OCI-LY1 (cell line): Measurements from ENCODE around the gene TMTC4.

Source experiments
- H2AFZ ChIP-seq: fragments of 200-600 bp; sonication (generic), shearing (Covaris generic); 2 replicates; pipeline ENCODE4 v1.6.0; 2014; ENCODE audit warnings: antibody characterized with exemption, mild to moderate bottlenecking, low read length
- H3F3A ChIP-seq: fragments of 200-600 bp; sonication (generic), shearing (Covaris generic); 2 replicates; pipeline ENCODE4 v1.6.0; 2014; ENCODE audit warnings: mild to moderate bottlenecking, antibody characterized with exemption, low read length, moderate library complexity; ENCODE audit not compliant: insufficient read depth
- H3K27ac ChIP-seq: fragments of 200-600 bp; sonication (generic); 2 replicates; pipeline ENCODE4 v1.5.1; 2014; ENCODE audit warnings: low read length, mixed run types, mild to moderate bottlenecking, low read depth; ENCODE audit not compliant: poor library complexity, severe bottlenecking
- H3K27me3 ChIP-seq: fragments of 200-600 bp; sonication (generic); 2 replicates; pipeline ENCODE4 v1.6.0; 2014; ENCODE audit warnings: antibody characterized with exemption, mild to moderate bottlenecking, low read length, moderate library complexity; ENCODE audit not compliant: insufficient read depth
- H3K36me3 ChIP-seq: fragments of 200-600 bp; sonication (generic); 2 replicates; pipeline ENCODE4 v1.6.1; 2014; ENCODE audit warnings: mild to moderate bottlenecking, antibody characterized with exemption, low read length, moderate library complexity, mixed read lengths; ENCODE audit not compliant: insufficient read depth
- H3K4me1 ChIP-seq: fragments of 200-600 bp; sonication (generic); 2 replicates; pipeline ENCODE4 v1.5.1; 2014; ENCODE audit warnings: mild to moderate bottlenecking, low read length, moderate library complexity; ENCODE audit not compliant: insufficient read depth, severe bottlenecking
- H3K4me2 ChIP-seq: fragments of 200-600 bp; sonication (generic), shearing (Covaris generic); 2 replicates; pipeline ENCODE4 v1.6.1; 2014; ENCODE audit warnings: low read length
- H3K4me3 ChIP-seq: fragments of 200-600 bp; sonication (generic); 2 replicates; pipeline ENCODE4 v1.5.1; 2014; ENCODE audit warnings: low read length, low read depth, mild to moderate bottlenecking, mixed read lengths; ENCODE audit not compliant: poor library complexity, severe bottlenecking
- H3K79me2 ChIP-seq: fragments of 200-600 bp; shearing (Covaris generic); 2 replicates; pipeline ENCODE4 v1.6.1; 2016; ENCODE audit warnings: mixed run types, low read length, mixed read lengths; ENCODE audit not compliant: insufficient read depth
- H3K9ac ChIP-seq: fragments of 200-600 bp; sonication (generic), shearing (Covaris generic); 2 replicates; pipeline ENCODE4 v1.6.1; 2014; ENCODE audit warnings: mild to moderate bottlenecking, low read length, mixed read lengths
- H3K9me2 ChIP-seq: fragments of 200-600 bp; sonication (generic), shearing (Covaris generic); 2 replicates; pipeline ENCODE4 v1.6.1; 2014; ENCODE audit warnings: low read depth, mild to moderate bottlenecking, low read length, mixed read lengths
- H3K9me3 ChIP-seq: fragments of 200-600 bp; shearing (Covaris generic); 2 replicates; pipeline ENCODE4 v1.6.1; 2014; ENCODE audit warnings: low read length, mixed read lengths
- H4K20me1 ChIP-seq: fragments of 200-600 bp; sonication (generic), shearing (Covaris generic); 2 replicates; pipeline ENCODE4 v1.6.0; 2016; ENCODE audit warnings: mild to moderate bottlenecking, low read length; ENCODE audit not compliant: insufficient read depth
- EZH2 ChIP-seq: fragments of 200-600 bp; sonication (generic), shearing (Covaris generic); IDR thresholded peaks from 2 replicates; pipeline ENCODE4 v1.8.0; 2017; ENCODE audit warnings: borderline replicate concordance, mixed run types, mild to moderate bottlenecking, antibody characterized with exemption, low read length, moderate library complexity, mixed read lengths
- TF ChIP-seq, protein P1 (sequence below): fragments of 200-600 bp; sonication (generic), shearing (Covaris generic); IDR thresholded peaks from 2 replicates; pipeline ENCODE4 v1.5.1; 2017; ENCODE audit warnings: mild to moderate bottlenecking, antibody characterized with exemption, low read length, moderate library complexity, mixed read lengths

The TMTC4 gene

DNA sequence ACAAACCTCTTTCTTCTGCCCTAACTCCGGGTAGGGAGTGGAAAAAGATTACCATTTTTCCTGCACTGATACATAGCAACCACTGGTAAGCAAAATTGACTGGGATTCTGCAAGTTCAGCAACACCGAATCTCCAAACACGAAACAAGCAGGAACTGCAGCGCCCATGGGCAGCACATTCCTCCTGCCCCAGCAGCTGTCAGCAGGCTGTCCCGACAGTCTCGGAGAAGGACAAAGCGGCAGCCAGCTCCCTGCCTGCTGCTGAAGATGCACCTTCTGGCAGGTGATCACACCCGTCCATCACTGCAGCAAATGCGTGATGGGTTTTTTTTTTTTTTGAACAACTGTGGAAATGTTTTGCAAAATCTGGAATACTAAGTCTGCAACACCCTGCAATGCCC is 6.7 kb downstream of the TMTC4 start:
- Histone ChIP-seq H3K9me2 (no peaks in the 10 kb centered on the region), H3K36me3 (peaks cover 73% of the 10 kb centered on the region), H3K4me2 (no peak overlapping the region), H3F3A (no peaks in the 10 kb centered on the region), H3K27ac (no peak overlapping the region), H3K79me2 (no peaks in the 10 kb centered on the region), H3K9ac (no peak overlapping the region), H3K4me3 (no peak overlapping the region), H4K20me1 (no peaks in the 10 kb centered on the region), H3K9me3 (no peaks in the 10 kb centered on the region), H2AFZ (no peak overlapping the region), H3K27me3 (no peaks in the 10 kb centered on the region), H3K4me1 (peaks cover 20% of the 10 kb centered on the region)
- no peak for TF ChIP-seq EZH2
- TF ChIP-seq, protein P1, sequence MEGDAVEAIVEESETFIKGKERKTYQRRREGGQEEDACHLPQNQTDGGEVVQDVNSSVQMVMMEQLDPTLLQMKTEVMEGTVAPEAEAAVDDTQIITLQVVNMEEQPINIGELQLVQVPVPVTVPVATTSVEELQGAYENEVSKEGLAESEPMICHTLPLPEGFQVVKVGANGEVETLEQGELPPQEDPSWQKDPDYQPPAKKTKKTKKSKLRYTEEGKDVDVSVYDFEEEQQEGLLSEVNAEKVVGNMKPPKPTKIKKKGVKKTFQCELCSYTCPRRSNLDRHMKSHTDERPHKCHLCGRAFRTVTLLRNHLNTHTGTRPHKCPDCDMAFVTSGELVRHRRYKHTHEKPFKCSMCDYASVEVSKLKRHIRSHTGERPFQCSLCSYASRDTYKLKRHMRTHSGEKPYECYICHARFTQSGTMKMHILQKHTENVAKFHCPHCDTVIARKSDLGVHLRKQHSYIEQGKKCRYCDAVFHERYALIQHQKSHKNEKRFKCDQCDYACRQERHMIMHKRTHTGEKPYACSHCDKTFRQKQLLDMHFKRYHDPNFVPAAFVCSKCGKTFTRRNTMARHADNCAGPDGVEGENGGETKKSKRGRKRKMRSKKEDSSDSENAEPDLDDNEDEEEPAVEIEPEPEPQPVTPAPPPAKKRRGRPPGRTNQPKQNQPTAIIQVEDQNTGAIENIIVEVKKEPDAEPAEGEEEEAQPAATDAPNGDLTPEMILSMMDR: no peak

DNA sequence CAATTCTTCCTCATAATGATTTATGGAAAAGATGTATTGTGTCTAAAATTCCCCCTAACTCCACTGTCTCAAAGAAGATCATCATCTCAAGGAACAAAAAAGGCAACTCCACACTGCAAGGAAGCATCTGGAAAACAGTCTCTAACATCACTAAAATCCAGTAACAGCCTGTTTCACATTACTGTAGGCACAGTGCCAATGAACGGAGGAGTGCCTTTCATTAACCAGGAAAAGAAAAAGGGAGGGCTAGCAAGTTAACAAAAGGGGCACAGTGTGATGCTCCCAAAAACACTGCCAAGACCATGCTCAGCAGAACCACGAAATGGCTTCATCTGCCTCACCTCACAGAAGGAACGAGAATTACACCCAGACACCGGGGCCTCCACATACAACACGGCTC is 8.5 kb downstream of the TMTC4 start:
- TF ChIP-seq, protein P1: no peak
- no peak for TF ChIP-seq EZH2
- H3K27ac ChIP-seq: peak overlapping the region; percentile 47
- H3K36me3 ChIP-seq: peaks cover 88% of the 10 kb centered on the region

DNA sequence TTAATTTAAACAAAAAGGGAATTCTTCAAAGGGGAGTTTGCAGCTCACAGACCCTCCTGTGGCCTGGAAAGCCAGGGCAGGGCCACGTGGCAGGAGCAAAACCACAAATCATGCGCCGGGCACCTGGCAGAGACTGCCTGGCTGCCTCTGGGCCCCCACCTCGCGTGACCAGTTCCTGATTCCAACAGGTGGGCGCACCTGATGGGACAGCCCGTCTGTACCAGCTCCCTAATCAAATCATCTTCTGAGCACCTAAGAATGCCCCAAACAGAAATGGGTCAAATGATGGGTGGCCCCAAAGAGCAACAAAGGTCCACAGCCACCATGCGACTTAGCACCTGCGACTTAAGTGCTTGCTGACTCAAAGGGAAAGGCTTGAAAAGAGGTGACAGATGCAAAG is 9.2 kb downstream of the TMTC4 start:
- Histone ChIP-seq H3K9ac (no peak overlapping the region; the same call in 1 of the 2 replicates), H3K4me3 (no peak overlapping the region), H3K9me3 (no peaks in the 10 kb centered on the region), H3K27ac (peak overlapping the region; percentile 47), H3K27me3 (no peaks in the 10 kb centered on the region), H3K79me2 (no peaks in the 10 kb centered on the region), H3K4me2 (peak overlapping the region; percentile 2; the same call in 1 of the 2 replicates), H3K9me2 (no peaks in the 10 kb centered on the region), H3K36me3 (peaks cover 95% of the 10 kb centered on the region), H4K20me1 (no peaks in the 10 kb centered on the region), H3F3A (no peaks in the 10 kb centered on the region), H3K4me1 (peaks cover 17% of the 10 kb centered on the region), H2AFZ (no peak overlapping the region)
- TF ChIP-seq EZH2: no peak
- TF ChIP-seq, protein P1: no peak

More for the DNA sequence above, 8.5 kb downstream of the TMTC4 start:
- Histone ChIP-seq H3K27me3 (no peaks in the 10 kb centered on the region), H3K9me3 (no peaks in the 10 kb centered on the region), H3K4me2 (peak overlapping the region; percentile 2; the same call in 1 of the 2 replicates), H3F3A (no peaks in the 10 kb centered on the region), H3K4me3 (no peak overlapping the region), H3K9me2 (no peaks in the 10 kb centered on the region), H3K79me2 (no peaks in the 10 kb centered on the region), H4K20me1 (no peaks in the 10 kb centered on the region), H3K9ac (no peak overlapping the region), H2AFZ (no peak overlapping the region), H3K4me1 (peaks cover 17% of the 10 kb centered on the region)
